ENCODE data around the gene ZCCHC2.

GRCh38 chr18:62493033-62493862, 29.6 kb upstream of the ZCCHC2 start:
- no peak for TF ChIP-seq SUZ12 (IDR thresholded peaks at IDR 0.05)
- TF ChIP-seq BHLHE40 (IDR thresholded peaks at IDR 0.05; ENCODE audit: borderline replicate concordance), result no peak
- TF ChIP-seq FOXA1 (IDR thresholded peaks at IDR 0.05), result no peak
- TF ChIP-seq TARDBP (IDR thresholded peaks at IDR 0.05), result no peak
- TF ChIP-seq PKNOX1 (IDR thresholded peaks at IDR 0.05), result no peak
- TF ChIP-seq FOXM1 (IDR thresholded peaks at IDR 0.05; ENCODE audit: borderline replicate concordance), result no peak
- TF ChIP-seq NFRKB (IDR thresholded peaks at IDR 0.05), result no peak
- no peak for TF ChIP-seq SP1 (IDR thresholded peaks at IDR 0.05)
- no peak for TF ChIP-seq FOXK2 (IDR thresholded peaks at IDR 0.05)
- TF ChIP-seq ARNT (IDR thresholded peaks at IDR 0.05), result no peak
- no peak for TF ChIP-seq ELF4 (IDR thresholded peaks at IDR 0.05)
- no peak for TF ChIP-seq L3MBTL2 (conservative IDR thresholded peaks at IDR 0.05)
- no peak for TF ChIP-seq LEF1 (IDR thresholded peaks at IDR 0.05; ENCODE audit: borderline replicate concordance)
- no peak for TF ChIP-seq CTBP1 (IDR thresholded peaks at IDR 0.05; ENCODE audit: borderline replicate concordance)
